ENCODE data around the gene PSME2. TPM values are rescaled to one million over a fixed set of nuclear protein-coding genes. Genes with fewer than 3 reads are reported as not detected.

Gene PSME2
- total and polyA plus RNA-seq, 2 of the 13 experiments (the other 11 are each of a cell fraction or from before 2014, with no cell fraction given), result 332 to 716 TPM

DNA sequence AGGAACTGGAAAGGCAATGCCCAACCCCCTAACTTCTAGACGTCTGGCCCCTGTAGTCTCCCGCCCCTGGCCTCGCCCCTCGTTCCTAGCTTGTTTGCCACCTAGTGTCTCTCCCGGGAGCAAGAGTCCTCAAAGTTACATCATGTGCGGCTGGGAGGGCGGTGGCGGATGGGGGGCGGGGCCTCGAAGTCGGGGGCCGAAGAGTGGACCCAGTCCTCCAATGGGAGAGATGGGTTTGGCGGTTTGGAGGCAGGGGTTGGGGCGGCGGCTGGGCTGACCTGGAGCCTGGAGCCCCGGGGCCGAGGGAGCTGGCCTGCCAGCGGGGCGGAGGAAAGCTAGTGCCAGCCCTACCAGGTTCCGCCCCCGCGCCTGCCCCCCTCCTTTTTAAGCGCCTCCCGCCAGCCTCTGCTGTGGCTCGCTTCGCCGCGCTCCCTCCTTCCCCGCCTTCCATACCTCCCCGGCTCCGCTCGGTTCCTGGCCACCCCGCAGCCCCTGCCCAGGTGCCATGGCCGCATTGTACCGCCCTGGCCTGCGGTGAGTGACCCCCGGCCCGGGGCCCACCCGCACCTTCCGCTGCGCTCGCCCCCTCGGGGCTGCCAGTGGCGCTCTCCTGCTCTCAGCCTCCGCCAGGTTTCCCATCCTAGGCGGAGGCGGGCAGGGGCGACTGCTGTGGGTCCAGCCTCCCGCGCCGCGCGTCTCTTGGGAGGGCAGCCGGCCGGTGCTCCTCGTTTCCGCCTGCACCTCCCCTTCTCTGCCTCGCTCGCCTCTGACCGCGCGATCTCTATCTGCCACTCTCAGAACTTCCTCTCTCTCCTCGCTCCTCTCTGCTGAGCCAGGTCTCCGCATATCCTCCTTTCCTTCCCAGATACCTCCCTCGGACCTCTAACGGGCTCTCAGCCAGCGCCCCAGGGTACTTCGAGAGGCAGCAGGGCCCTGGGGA is 52.2 kb downstream of the PSME2 start, which contains the start of gene PCK2 (continued):
- TF ChIP-seq AKNA (CRISPR knock-in tag; IDR thresholded peaks at IDR 0.05; ENCODE audit: borderline replicate concordance) (peak; percentile 85), STAT6 (CRISPR knock-in tag; IDR thresholded peaks at IDR 0.05; ENCODE audit: borderline replicate concordance) (peak; percentile 73; the same call in 1 of the 2 replicates), ZNF354B (CRISPR knock-in tag; IDR thresholded peaks at IDR 0.05) (0 out of 2 replicates have a peak, but pooled peaks have one; percentile 75), IRF2 (CRISPR knock-in tag; IDR thresholded peaks at IDR 0.05) (peak; percentile 95), MTA3 (CRISPR knock-in tag; IDR thresholded peaks at IDR 0.05) (peak; percentile 77; the same call in 1 of the 2 replicates), ZNF142 (CRISPR knock-in tag; IDR thresholded peaks at IDR 0.05) (peak; percentile 73; the same call in 1 of the 2 replicates)
- TF ChIP-seq, protein P1, sequence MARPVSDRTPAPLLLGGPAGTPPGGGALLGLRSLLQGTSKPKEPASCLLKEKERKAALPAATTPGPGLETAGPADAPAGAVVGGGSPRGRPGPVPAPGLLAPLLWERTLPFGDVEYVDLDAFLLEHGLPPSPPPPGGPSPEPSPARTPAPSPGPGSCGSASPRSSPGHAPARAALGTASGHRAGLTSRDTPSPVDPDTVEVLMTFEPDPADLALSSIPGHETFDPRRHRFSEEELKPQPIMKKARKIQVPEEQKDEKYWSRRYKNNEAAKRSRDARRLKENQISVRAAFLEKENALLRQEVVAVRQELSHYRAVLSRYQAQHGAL (CRISPR knock-in tag; IDR thresholded peaks at IDR 0.05; ENCODE audit: not compliant biosample characterization), result peak; percentile 60
- TF ChIP-seq, protein P2, sequence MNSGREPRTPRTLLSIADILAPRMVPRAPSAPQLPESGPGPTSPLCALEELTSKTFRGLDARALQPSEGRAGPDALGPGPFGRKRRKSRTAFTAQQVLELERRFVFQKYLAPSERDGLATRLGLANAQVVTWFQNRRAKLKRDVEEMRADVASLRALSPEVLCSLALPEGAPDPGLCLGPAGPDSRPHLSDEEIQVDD (CRISPR knock-in tag; IDR thresholded peaks at IDR 0.05; ENCODE audit: borderline replicate concordance), result peak; percentile 81
